Activated naive CD4-positive, alpha-beta T cell treated with anti-CD3 and anti-CD28 coated beads, Interleukin-2, amount 10 ng/mL, durations not matched to agents 5 hours and 36 hours (primary cell): ENCODE measurements around the gene OR2A25. TPM values are rescaled to one million over a fixed set of nuclear protein-coding genes. Genes with fewer than 3 reads are reported as not detected.

Experiments used
- total RNA-seq, 2 experiments: library from RNA; stranded (reverse); gene quantifications; one replicate each; pipeline ENCODE4 v1.2.3, GENCODE V29; 2021

OR2A25 gene, protein sequence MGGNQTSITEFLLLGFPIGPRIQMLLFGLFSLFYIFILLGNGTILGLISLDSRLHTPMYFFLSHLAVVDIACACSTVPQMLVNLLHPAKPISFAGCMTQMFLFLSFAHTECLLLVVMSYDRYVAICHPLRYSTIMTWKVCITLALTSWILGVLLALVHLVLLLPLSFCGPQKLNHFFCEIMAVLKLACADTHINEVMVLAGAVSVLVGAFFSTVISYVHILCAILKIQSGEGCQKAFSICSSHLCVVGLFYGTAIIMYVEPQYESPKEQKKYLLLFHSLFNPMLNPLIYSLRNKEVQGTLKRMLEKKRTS
- not detected for total RNA-seq

DNA sequence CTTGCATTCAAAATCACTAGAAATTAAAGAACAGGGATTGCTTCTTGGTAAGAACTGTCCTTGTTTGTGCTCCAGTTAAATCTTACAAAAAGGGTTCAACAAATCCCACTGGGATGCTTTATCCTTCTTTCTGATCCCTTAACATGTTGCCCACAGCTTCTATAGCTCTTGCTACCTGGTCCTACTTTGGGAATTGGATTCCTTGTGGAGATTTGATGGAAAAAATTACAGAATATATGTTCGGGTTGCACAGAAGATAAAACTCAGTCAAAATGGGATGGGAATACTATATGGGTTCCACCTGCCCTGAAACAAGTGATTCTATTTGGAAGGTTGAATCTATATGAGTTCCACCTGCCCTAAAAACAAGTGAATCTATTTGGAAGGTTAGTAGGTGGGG is at the start of gene OR2A25:
Gene OR2A25, plus strand, starts transcription at position 301 of the 400 bp plus-strand sequence. CDS start 4,409 bp downstream, outside the sequence.

GRCh38 chr7:144048648-144049047 is 21.0 kb upstream of the OR2A25 start, which contains the start of gene OR2A5:
TSS of gene OR2A5 (plus strand) at chr7:144048948. CDS start at chr7:144050402, 1,454 bp downstream.

GRCh38 chr7:144085978-144086377 is 16.4 kb downstream of the OR2A25 start, which contains the start of gene OR2A12:
TSS of gene OR2A12 (plus strand) at chr7:144086278. CDS start at chr7:144095108, 8,830 bp downstream.

DNA sequence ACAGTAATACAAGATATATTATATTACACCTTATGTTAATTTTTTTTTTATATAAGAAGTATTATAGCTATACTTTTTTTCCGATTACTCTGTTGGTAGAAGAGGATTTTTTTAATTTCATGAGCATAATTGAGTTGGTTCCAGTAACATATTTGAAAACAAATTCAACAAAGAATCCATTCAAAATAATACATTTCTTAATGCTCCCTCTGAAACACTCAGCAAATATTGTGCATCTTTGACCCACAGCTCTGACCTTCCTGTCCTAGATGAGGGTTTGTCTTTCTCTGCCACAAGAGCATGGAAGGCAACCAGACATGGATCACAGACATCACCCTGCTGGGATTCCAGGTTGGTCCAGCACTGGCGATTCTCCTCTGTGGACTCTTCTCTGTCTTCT is 39.7 kb downstream of the OR2A25 start, which contains the start of gene OR2A2:
Gene OR2A2, plus strand, starts transcription at position 301 of the 400 bp plus-strand sequence. Its CDS starts 0 bp downstream, at position 301.

DNA sequence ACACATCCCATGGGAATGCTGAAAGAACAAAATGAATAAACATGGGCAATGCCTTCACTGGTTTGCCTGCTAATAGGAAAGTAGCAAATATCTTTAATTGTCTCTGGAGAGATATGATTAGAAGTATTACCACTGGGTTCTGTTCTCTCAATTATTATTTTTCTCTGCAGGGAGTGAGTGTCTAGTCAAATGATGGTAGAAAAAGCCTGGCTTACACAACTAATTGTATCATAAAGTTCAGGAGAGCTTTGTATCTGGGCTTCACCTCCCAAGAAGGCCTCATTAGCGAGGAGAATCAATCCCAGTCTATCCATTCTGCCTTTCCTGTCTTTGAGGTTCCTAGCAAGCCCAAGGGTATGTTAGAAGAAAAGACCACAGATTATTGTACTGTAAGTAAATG is 53.3 kb downstream of the OR2A25 start, which contains the start of gene OR2A14:
Gene OR2A14, plus strand, starts transcription at position 301 of the 400 bp plus-strand sequence. CDS start 5,937 bp downstream, outside the sequence.

Other genes starting within 250 kb of the OR2A25 start
- 10 to 100 TPM; 15.3 to 16.2 TPM for gene TCAF1, start 167.6 kb upstream of the OR2A25 start, total RNA-seq
- not detected for gene OR2F2, start 134.6 kb upstream of the OR2A25 start, total RNA-seq
- not detected for gene OR2F1, start 115.0 kb upstream of the OR2A25 start, total RNA-seq
- gene OR6B1, start 69.5 kb upstream of the OR2A25 start, total RNA-seq: not detected
- gene OR2A5, start 20.9 kb upstream of the OR2A25 start, total RNA-seq: not detected
- not detected for gene OR2A12, start 16.5 kb downstream of the OR2A25 start, total RNA-seq
- gene OR2A2, start 39.8 kb downstream of the OR2A25 start, total RNA-seq: not detected
- not detected for gene OR2A14, start 53.4 kb downstream of the OR2A25 start, total RNA-seq
- 1 to 10 TPM; 3.5 to 4.5 TPM for gene CTAGE4, start 113.7 kb downstream of the OR2A25 start, total RNA-seq
- gene ARHGEF35, start 126.0 kb downstream of the OR2A25 start, total RNA-seq: 1 to 10 TPM; 7.2 to 7.7 TPM
- gene OR2A42, start 169.8 kb downstream of the OR2A25 start, total RNA-seq: under 1 TPM in 1 of 2 experiments, not detected in 1; 0.10 TPM
- gene OR2A7, start 195.0 kb downstream of the OR2A25 start, total RNA-seq: 1 to 10 TPM; 3.7 to 4.5 TPM
- 1 to 10 TPM; 1.6 to 2.1 TPM for gene CTAGE8, start 199.5 kb downstream of the OR2A25 start, total RNA-seq
- gene OR2A1, start 242.6 kb downstream of the OR2A25 start, total RNA-seq: under 1 TPM; 0.12 to 0.13 TPM